CD4-positive, alpha-beta T cell treated with Interleukin-15 for 1 hour (primary cell): ENCODE data around the gene ZMYM4.
A peak's percentile ranks its signal among the peaks of the same experiment; 100 is the strongest.
"Not testable (repeated sequence)": the region's sequence is repeated elsewhere in the genome, so short reads cannot be mapped to it uniquely, and the experiment has no call there.

Experiments used
- DNase-seq: peaks from one replicate; pipeline ENCODE4 v3.0.0-alpha.2; 2020

ZMYM4 gene

GRCh38 chr1:35331618-35332017, 63.1 kb downstream of the ZMYM4 start:
- not testable (repeated sequence) for DNase-seq

DNA sequence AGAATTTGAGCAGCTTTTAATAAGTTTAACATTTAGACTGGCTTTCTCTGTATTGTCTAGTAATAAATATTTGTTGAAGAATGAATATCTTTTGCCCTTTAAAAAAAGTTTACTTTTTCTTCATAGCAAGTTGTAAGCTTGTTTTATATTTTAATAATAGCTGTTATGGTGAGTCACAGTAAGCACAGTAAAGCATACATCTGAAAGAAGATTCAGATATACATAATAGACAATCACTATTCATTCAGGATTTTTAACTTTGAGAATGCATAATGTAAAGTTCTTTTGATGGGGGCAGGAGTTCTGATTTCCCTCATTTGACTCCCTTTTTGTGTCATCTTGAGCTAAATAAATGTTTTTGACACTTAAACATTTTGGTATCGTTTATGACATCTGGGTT, 66.0 kb downstream of the ZMYM4 start:
- DNase-seq = no peak

DNA sequence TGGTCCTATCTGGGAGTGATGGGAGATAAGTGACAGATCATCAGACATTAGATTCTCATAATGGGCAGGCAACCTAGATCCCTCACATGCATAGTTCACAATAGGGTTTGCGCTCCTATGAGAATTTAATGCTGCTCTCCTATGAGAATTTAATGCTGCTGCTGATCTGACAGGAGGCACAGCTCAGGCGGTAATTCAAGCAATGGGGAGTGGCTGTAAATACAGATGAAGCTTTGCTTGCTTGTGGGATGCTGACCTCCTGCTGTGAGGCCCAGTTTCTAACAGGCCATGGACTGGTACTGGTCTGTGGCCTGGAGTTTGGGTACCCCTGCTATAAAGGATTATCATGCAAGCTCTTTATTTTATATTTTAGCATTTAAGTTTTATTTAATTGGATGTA, 72.0 kb downstream of the ZMYM4 start:
- DNase-seq = no peak

DNA sequence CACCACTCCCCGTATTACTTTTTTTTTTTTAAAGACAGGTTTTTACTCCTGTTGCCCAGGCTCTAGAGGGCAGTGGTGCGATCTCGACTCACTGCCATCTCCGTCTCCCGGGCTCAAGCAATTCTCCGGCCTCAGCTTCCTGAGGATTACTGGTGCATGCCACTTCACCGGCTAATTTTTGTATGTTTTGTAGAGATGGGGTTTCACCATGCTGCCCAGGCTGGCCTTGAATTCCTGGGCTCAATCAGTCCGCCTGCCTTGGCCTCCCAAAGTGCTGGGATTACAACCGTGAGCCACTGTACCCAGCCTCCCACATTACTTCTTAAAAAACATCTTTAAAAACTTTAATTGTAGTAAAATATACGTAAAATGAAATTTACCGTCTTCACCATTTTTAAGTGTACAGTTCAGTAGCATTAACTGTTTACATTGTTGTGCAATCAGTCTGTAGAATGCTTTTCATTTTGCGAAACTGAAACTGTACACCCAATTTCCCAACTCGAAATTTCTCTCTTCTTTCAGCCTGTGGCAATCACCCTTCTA, 77.0 kb downstream of the ZMYM4 start:
- peak; percentile 22 for DNase-seq

DNA sequence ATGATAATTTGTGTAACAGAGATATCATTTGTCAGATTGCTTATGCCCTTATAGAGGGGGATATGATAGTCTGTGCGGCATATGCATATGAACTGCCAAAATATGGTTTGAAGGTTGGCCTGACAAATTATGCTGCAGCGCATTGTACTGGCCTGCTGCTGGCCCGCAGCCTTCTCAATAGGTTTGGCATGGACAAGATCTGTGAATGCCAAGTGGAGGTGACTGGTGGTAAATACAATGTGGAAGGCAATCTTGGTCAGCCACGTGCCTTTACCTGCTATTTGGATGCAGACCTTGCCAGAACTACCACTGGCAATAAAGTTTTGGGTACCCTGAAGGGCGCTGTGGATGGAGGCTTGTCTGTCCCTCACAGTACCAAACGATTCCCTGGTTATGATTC, 82.4 kb downstream of the ZMYM4 start:
- no peak for DNase-seq

DNA sequence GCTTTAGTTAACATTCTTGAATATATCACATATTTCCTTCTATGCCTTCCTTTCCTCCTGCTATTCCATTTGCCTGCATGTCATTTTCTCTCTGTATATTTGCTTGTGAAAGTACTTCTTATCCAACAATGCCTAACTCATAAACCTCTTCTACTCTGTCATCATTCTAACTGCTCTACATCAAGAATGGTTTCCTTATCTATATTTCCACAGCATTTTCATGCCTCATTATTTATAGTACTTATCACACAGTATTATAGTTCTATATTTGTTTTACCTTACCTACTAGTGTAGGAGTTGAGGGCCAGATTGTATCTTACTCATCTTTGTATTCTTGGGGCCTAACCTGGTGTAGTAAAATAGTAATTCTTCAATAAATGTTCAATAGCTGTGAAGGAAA, 91.5 kb downstream of the ZMYM4 start:
- no peak for DNase-seq

DNA sequence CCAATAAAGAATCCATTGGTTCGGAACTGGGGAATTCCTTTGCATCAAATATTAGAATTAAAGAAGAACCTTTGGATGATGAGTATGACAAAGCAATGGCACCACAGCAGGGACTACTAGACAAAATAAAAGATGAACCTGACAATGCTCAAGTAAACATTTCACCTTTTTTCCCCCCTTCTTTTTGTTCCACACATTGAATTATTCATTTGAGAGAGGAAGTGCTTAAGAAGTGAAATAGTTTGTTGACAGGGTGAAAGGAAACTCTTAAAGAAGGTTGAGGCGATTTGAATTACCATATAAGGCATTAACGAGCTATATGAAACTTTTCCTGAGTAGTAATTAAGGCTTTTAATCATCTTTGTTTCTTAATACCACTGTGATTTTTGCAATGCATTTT, 93.1 kb downstream of the ZMYM4 start:
- DNase-seq = no peak

DNA sequence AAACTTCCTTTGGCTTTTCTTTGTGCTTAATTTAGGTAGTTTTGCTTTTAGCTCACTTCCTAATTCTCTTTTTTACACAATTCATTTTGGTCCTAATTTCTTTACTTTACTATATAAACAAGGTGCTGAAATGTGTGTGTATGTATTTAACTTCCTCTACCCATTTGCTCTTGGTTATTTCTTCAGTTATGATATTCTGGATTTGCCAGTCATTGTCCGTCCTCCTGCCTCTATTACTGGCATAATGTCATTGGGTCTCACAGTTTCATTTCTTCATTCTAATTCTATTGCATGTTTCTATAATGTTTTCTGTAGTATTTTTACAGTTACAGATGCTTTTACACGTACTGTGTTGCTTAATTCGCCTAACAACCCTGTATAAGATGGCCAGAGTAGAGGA, 96.2 kb downstream of the ZMYM4 start:
- DNase-seq = no peak

DNA sequence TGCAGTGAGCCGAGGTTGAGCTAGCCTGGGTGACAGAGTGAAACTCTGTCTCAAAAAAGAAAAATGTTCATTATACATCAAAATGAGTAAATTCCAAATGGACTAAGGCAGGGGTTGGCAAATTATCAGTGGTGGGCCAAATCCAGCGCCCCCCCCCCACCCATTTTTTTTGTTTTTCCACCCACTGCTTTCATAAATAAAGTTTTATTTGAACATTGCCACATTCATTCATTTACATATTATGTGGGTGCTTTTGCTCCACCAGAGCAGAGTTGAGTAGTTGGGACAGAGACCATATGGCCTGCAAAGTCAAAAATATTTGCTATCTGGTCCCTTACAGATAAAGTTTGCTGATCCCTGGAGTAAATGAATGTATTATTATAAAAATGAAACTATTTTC, 99.4 kb downstream of the ZMYM4 start:
- DNase-seq = no peak

- no peak for DNase-seq
These were observed 101.6 kb downstream of the ZMYM4 start for GRCh38 chr1:35369922-35370671.

DNA sequence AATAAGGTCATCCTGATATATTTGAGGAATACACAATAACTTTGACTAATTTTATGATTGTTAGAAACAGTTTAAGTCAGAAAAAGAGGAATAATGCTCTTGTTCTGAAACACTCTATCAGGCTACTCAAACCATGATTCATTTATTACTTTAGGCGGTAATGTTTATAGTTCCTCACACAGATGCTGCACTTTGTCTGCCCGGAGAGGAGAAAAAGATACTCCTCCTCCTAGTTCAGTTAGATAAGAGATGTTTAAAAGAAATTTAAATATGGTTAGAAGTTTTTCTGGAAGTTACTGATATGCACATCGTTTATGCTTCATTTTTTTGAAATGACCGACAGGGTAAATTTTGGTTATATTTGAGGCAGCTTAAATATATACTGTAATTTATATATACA, 103.0 kb downstream of the ZMYM4 start:
- DNase-seq = no peak

- no peak for DNase-seq
These were observed 109.0 kb downstream of the ZMYM4 start for GRCh38 chr1:35377555-35377954.

- DNase-seq = no peak
These were observed 111.0 kb downstream of the ZMYM4 start for GRCh38 chr1:35379317-35380000.

- DNase-seq = not testable (repeated sequence)
These were observed 111.6 kb downstream of the ZMYM4 start for GRCh38 chr1:35380111-35380510.

GRCh38 chr1:35382107-35382506, 113.6 kb downstream of the ZMYM4 start:
- no peak for DNase-seq

DNA sequence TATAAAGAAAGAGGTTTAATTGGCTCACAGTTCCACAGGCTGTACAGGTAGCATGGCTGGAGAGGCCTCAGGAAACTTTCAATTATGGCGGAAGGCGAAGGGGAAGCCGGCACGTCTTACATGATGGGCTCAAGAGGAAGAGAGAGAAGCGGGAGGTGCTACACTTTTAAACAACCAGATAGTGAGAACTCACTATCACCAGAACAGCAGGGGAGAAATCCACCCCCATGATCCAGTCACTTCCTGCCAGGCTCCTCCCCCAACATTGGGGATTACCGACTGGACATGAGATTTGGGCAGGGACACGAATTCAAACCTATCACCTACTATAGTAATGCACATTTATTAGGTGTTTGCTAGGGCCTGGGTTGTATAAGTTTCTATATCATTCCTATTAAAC, 117.8 kb downstream of the ZMYM4 start:
- no peak for DNase-seq

DNA sequence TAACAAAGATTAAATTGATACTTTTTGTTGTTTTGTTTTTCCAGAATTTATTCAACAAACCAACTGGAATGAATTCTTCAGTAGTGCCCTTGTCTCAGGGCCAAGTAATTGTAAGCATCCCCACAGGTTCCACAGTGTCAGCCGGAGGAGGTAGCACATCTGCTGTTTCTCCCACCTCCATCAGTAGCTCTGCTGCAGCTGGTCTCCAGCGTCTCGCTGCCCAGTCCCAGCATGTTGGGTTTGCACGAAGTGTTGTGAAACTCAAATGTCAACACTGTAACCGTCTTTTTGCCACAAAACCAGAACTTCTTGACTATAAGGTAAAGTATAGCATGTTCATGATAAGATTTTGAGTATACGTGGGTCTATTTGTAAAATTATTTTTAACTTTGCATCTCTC, 118.5 kb downstream of the ZMYM4 start:
- DNase-seq = no peak

DNA sequence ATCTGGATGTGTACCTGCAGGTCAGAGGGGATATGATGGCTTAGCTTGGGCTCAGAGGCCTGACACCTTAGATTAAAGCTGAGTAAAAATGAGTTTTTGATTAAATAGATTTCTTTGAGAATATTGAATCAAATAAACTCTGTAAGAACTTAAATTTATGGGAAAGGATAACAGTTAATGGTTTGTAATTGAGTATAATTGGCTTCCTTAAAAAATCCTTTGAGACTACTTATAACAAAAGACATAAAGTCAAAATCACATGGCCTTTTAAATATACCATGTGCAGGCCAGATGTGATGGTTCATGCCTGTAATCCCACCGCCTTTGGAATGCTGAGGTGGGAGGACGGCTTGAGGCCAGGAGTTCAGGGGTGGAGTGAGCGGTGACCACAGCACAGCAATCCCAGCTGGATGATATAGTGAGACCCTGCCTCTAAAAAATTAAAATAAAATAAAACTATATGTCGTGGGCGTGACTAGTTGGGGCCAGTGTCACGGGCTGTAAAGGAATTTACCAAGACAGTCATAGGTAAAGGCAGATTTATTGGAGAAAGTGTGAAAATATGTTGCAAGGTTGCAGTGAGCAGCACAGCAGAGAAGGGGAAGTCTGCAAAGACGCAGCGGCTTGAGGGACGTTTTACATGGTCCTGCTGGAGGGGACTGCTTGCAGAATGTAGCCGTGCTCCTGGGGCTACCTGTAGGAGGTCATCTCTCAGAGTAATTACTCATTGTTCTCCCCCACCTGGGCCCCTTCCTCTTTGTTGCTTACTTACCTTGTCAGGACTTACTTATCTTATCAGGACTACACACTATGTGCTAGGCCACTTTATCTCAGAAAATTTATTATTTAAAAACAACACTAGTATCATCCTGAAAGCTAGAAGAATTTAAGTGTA, 122.3 kb downstream of the ZMYM4 start:
- no peak for DNase-seq

GRCh38 chr1:35394386-35394785, 125.9 kb downstream of the ZMYM4 start:
- DNase-seq = no peak

GRCh38 chr1:35398739-35399138, 130.2 kb downstream of the ZMYM4 start:
- no peak for DNase-seq

DNA sequence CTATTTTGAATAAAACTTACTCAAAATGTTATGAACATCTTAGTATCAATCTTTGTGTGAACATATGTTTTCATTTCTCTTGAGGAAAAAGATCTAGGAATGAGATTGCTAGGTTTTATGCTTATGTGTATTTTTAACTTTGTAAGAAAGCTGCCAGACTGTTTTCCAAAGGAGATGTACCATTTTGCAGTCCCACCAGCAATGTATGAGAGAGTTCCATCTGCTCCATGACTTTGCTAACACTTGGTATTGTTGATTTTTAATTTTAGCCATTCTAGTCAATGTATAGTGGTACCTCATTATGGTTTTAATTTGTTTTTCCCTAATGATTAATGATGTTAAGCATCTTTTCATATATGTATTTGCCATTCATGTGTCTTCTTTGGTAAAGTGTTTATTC, 132.5 kb downstream of the ZMYM4 start:
- no peak for DNase-seq

- no peak for DNase-seq
These were observed 137.6 kb downstream of the ZMYM4 start for GRCh38 chr1:35406103-35406502.

- DNase-seq = no peak
These were observed 139.2 kb downstream of the ZMYM4 start for GRCh38 chr1:35407743-35408142.
